ENCODE results near the gene NR3C1.

GRCh38 chr5:143248822-143249579 lies 154.5 kb downstream of the NR3C1 start:
- no peak for TF ChIP-seq POLR2A (IDR thresholded peaks at IDR 0.05; ENCODE audit: low read depth)
- TF ChIP-seq CTCF (IDR thresholded peaks at IDR 0.05), result no peak
- TF ChIP-seq EP300 (IDR thresholded peaks at IDR 0.05), result no peak
